ENCODE results near the gene RNF8.
"Not testable (repeated sequence)": the region's sequence is repeated elsewhere in the genome, so short reads cannot be mapped to it uniquely, and the experiment has no call there.

Gene RNF8

GRCh38 chr6:37353761-37354525 lies at the start of gene RNF8:
TSS of gene RNF8 (plus strand) at chr6:37353983. CDS start at chr6:37354165, 182 bp downstream.
- DNase-seq (ENCODE audit: low read depth): peak; percentile 82

GRCh38 chr6:37304766-37305165 lies 49.0 kb upstream of the RNF8 start:
- DNase-seq (ENCODE audit: low read depth): no peak

GRCh38 chr6:37305841-37306425 lies 47.9 kb upstream of the RNF8 start:
- no peak for DNase-seq (ENCODE audit: low read depth)

- DNase-seq (ENCODE audit: low read depth): no peak
Observed at GRCh38 chr6:37306624-37307222, 47.1 kb upstream of the RNF8 start.

GRCh38 chr6:37307484-37307883 lies 46.3 kb upstream of the RNF8 start:
- not testable (repeated sequence) for DNase-seq (ENCODE audit: low read depth)

- DNase-seq (ENCODE audit: low read depth): no peak
Observed at GRCh38 chr6:37308069-37308815, 45.5 kb upstream of the RNF8 start.

- DNase-seq (ENCODE audit: low read depth): no peak
Observed at GRCh38 chr6:37309046-37309445, 44.7 kb upstream of the RNF8 start.

GRCh38 chr6:37309692-37310091 lies 44.1 kb upstream of the RNF8 start:
- DNase-seq (ENCODE audit: low read depth): no peak

GRCh38 chr6:37310966-37311365 lies 42.8 kb upstream of the RNF8 start:
- no peak for DNase-seq (ENCODE audit: low read depth)

GRCh38 chr6:37311741-37312473 lies 41.9 kb upstream of the RNF8 start:
- DNase-seq (ENCODE audit: low read depth): no peak

- DNase-seq (ENCODE audit: low read depth): no peak
Observed at GRCh38 chr6:37313723-37314486, 39.9 kb upstream of the RNF8 start.

GRCh38 chr6:37314487-37315156 lies 39.2 kb upstream of the RNF8 start:
- DNase-seq (ENCODE audit: low read depth): no peak

- no peak for DNase-seq (ENCODE audit: low read depth)
Observed at GRCh38 chr6:37315157-37315515, 38.6 kb upstream of the RNF8 start.

GRCh38 chr6:37316071-37316470 lies 37.7 kb upstream of the RNF8 start:
- no peak for DNase-seq (ENCODE audit: low read depth)

GRCh38 chr6:37317312-37318038 lies 36.3 kb upstream of the RNF8 start:
- DNase-seq (ENCODE audit: low read depth): no peak

- DNase-seq (ENCODE audit: low read depth): no peak
Observed at GRCh38 chr6:37319156-37319555, 34.6 kb upstream of the RNF8 start.

- no peak for DNase-seq (ENCODE audit: low read depth)
Observed at GRCh38 chr6:37319856-37320480, 33.8 kb upstream of the RNF8 start.

- no peak for DNase-seq (ENCODE audit: low read depth)
Observed at GRCh38 chr6:37320646-37321045, 33.1 kb upstream of the RNF8 start.

- no peak for DNase-seq (ENCODE audit: low read depth)
Observed at GRCh38 chr6:37321101-37321500, 32.7 kb upstream of the RNF8 start.
